Aorta (tissue), 5 donors: Measurements from ENCODE around the gene CCDC88B. TPM values are rescaled to one million over a fixed set of nuclear protein-coding genes. Genes with fewer than 3 reads are reported as not detected.
A peak's percentile ranks its signal among the peaks of the same experiment; 100 is the strongest.

Experiments used
- ATAC-seq: fragments of 200-7000 bp; cut with Tn5 transposase; one replicate; pipeline ENCODE4 v1.9.1; 2022; ENCODE audit warnings: moderate library complexity; ENCODE audit not compliant: low FRiP score
- DNase-seq, 2 donors: peaks; one replicate each; pipeline ENCODE4 v3.0.0-alpha.2; 2020
- H3K27ac ChIP-seq, 2 donors: one replicate each; pipeline ENCODE4 v1.5.1; 2013; ENCODE audit warnings: low read length in 2 of 2, mild to moderate bottlenecking in 2 of 2, moderate library complexity in 2 of 2, control low read depth in 1 of 2, inconsistent platforms in 1 of 2, low read depth in 1 of 2
- H3K27me3 ChIP-seq, 2 donors: one replicate each; pipeline ENCODE4 v1.6.1; 2013; ENCODE audit warnings: control low read depth in 1 of 2, low read length in 1 of 2, mild to moderate bottlenecking in 1 of 2, moderate library complexity in 1 of 2; ENCODE audit not compliant: insufficient read depth in 2 of 2, control insufficient read depth in 1 of 2
- H3K36me3 ChIP-seq, 2 donors: one replicate each; pipeline ENCODE4 v1.6.1; 2013; ENCODE audit warnings: control low read depth in 1 of 2, low read length in 1 of 2, mild to moderate bottlenecking in 1 of 2; ENCODE audit not compliant: insufficient read depth in 2 of 2, control insufficient read depth in 1 of 2
- H3K4me1 ChIP-seq, 2 donors: one replicate each; pipeline ENCODE4 v1.6.1; 2013; ENCODE audit warnings: low read length in 2 of 2, control low read depth in 1 of 2, mild to moderate bottlenecking in 1 of 2, moderate library complexity in 1 of 2; ENCODE audit not compliant: insufficient read depth in 2 of 2, control insufficient read depth in 1 of 2
- H3K4me3 ChIP-seq, 2 donors: one replicate each; pipeline ENCODE4 v1.5.1; 2013; ENCODE audit warnings: low read length in 2 of 2, control low read depth in 1 of 2, mild to moderate bottlenecking in 1 of 2
- H3K9me3 ChIP-seq: one replicate; pipeline ENCODE4 v1.6.1; 2013; ENCODE audit warnings: mild to moderate bottlenecking, low read length; ENCODE audit not compliant: control insufficient read depth
- WGBS, 2 donors: extraction: QIAGEN DNeasy Blood & Tissue Kit; methylation state at CpG; one replicate each; pipeline ENCODE4 v1.1.7; 2013; 5-methylcytosine and 5-hydroxymethylcytosine counted together
- intact Hi-C, 2 donors: fragments of 100-400 bp; cut with DNase I; formaldehyde crosslinking; loops; one replicate each; pipeline versions ENCODE4 v1.14.2 to v1.15.0; 2022
- polyA plus RNA-seq, 2 donors: library from polyadenylated mRNA; stranded (reverse); fragments of 200-250 nt; gene quantifications; one replicate each; pipeline ENCODE4 v1.2.3, GENCODE V29; 2013
- total RNA-seq, 2 donors: library from RNA; stranded (reverse); fragmentation: NEBNext Ultra II Directional; extraction: Animal tissue kit (Norgen Biotek cat#: 25700); gene quantifications; one replicate each; pipeline ENCODE4 v1.2.1, GENCODE V29; 2021
- donor health status: healthy with polysubstance abuse.
- donor health status: Bipolar disorder and iron deficiency.
- donor health status: DM: no; HTN: no; CAD: no.
- donor health status: DM: no; HTN: no; CAD: no.
- donor health status: DM: yes; HTN: yes; CAD: no.

Gene CCDC88B
- total and polyA plus RNA-seq, 4 donors: 7.4 to 28.5 (median 16.2) TPM

DNA sequence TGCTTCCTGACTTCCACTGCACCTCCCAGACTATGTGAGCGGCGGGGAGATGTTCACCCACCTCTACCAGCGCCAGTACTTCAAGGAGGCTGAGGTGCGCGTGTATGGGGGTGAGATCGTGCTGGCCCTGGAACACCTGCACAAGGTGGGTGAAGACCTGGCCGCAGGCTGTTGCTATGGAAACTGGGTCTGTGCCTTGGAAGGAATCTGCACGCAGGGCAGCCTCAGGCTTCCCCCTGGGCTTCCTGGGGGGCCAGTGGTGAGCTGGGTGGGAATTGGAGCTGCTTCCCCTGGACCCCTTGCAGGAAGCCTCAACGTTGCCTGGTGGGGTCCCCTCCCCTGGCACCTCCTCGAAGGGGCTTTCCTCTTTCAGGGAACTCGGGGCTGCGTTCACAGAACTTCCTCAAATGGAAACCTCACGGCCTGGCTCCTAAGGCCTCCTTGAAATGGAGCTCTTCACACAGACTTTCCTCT lies 20.5 kb downstream of the CCDC88B start:
- ATAC-seq (no peak), DNase-seq (peak in 1 of 2 donors; percentile 55)
- Histone ChIP-seq H3K4me1 (no peaks in the 10 kb centered on the region), H3K27me3 (no peaks in the 10 kb centered on the region), H3K36me3 (peaks cover 4% of the 10 kb centered on the region in 2 donors), H3K4me3 (no peak overlapping the region), H3K27ac (no peak overlapping the region), H3K9me3 (no peaks in the 10 kb centered on the region)
- intact Hi-C loops: no loop called here
- WGBS, 2 donors: 67 to 71% methylated on average over 13 of the region's 13 CpGs

GRCh38 chr11:64361659-64362058 lies 21.7 kb downstream of the CCDC88B start:
- Histone ChIP-seq H3K4me1 (no peaks in the 10 kb centered on the region), H3K9me3 (no peaks in the 10 kb centered on the region), H3K4me3 (no peak overlapping the region), H3K27ac (no peak overlapping the region), H3K27me3 (no peaks in the 10 kb centered on the region), H3K36me3 (peaks cover 4% of the 10 kb centered on the region in 2 donors)
- ATAC-seq: no peak
- intact Hi-C loops: no loop called here
- DNase-seq: no peak
- 92% methylated on average over 8 to 18 of the region's 18 CpGs for WGBS, 2 donors

- no peaks in the 10 kb centered on the region for H3K9me3 ChIP-seq
- intact Hi-C loops: no loop called here
- no peak for ATAC-seq
- no peak for DNase-seq
- H3K27ac ChIP-seq: no peak overlapping the region
- no peaks in the 10 kb centered on the region for H3K4me1 ChIP-seq
- H3K4me3 ChIP-seq: no peak overlapping the region
- 90 to 92% methylated on average over 10 of the region's 10 CpGs for WGBS, 2 donors
- no peaks in the 10 kb centered on the region for H3K27me3 ChIP-seq
- H3K36me3 ChIP-seq: peaks cover 4% of the 10 kb centered on the region in 2 donors
Measured at GRCh38 chr11:64362339-64362738, 22.3 kb downstream of the CCDC88B start.

DNA sequence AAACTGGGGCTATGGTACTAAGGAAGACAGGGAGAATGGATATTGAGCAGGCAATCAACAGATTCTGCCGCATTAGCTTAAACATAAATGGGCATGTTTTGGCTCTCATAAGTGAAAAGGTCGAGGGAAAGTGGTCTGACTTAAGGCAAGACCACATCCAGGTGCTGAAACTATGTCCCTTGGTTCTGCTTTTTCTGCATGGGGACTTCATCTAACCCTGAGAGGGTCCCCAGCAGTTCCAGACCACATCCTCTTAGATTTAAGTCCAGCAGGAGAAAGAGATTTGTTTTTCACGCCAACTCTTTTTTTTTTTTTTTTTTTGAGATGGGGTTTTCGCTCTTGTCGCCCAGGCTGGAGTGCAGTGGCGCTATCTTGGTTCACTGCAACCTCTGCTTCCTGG lies 24.4 kb downstream of the CCDC88B start:
- intact Hi-C loops: no loop called here
- WGBS, 2 donors: 88 to 94% methylated on average over 6 of the region's 6 CpGs
- no peaks in the 10 kb centered on the region for H3K27me3 ChIP-seq
- H3K36me3 ChIP-seq: peaks cover 4 to 8% of the 10 kb centered on the region in 2 donors
- H3K9me3 ChIP-seq: no peaks in the 10 kb centered on the region
- no peak overlapping the region for H3K27ac ChIP-seq
- DNase-seq: no peak
- H3K4me1 ChIP-seq: no peaks in the 10 kb centered on the region
- no peak for ATAC-seq
- H3K4me3 ChIP-seq: no peak overlapping the region

DNA sequence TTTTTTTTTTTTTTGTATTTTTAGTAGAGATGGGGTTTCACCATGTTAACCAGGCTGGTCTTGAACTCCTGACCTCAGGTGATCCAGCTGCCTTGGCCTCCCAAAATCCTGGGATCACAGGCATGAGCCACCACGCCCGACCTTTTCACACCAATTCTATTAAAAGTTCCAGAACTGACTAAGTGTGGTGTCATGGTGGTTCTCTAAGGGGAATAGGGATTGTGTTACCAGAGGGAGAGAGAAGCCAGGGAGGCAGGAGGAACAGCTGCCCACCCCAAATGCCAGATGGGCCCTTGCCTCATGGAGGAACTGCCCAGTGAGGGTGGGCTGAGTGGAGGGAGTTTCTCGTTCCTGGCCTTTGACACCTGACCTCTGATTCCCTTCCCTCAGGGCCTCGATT lies 24.9 kb downstream of the CCDC88B start:
- intact Hi-C loops: no loop called here
- H3K4me3 ChIP-seq: no peak overlapping the region
- H3K27ac ChIP-seq: no peak overlapping the region
- peaks cover 4 to 10% of the 10 kb centered on the region in 2 donors for H3K36me3 ChIP-seq
- H3K27me3 ChIP-seq: no peaks in the 10 kb centered on the region
- no peaks in the 10 kb centered on the region for H3K4me1 ChIP-seq
- ATAC-seq (no peak), DNase-seq (no peak)
- no peaks in the 10 kb centered on the region for H3K9me3 ChIP-seq
- WGBS, 2 donors: 81 to 93% methylated on average over 4 of the region's 4 CpGs

DNA sequence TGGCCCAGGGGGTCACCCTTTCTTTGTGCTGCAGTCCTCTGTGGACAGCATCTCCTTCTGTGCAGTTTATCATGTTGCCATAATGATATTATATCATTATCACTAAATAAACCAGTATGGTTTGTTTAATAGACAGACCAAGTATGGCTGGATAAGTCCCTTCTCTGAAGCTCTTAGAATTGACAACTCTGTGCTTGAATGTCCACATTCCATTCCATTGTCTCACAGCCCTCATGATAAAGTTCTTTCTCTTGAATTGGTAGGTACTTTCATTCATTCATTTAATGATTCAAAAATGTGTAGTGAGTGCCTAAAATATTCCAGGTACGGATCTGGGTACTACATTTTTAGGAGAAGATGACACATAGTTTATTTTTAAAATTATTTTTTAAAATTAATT lies 26.7 kb downstream of the CCDC88B start:
- intact Hi-C loops: no loop called here
- peaks cover 4 to 10% of the 10 kb centered on the region in 2 donors for H3K36me3 ChIP-seq
- no peak overlapping the region for H3K27ac ChIP-seq
- H3K4me1 ChIP-seq: no peaks in the 10 kb centered on the region
- WGBS, 2 donors: 53 to 63% methylated on average over 1 of the region's 1 CpG
- ATAC-seq (no peak), DNase-seq (no peak)
- H3K4me3 ChIP-seq: no peak overlapping the region
- no peaks in the 10 kb centered on the region for H3K27me3 ChIP-seq
- no peaks in the 10 kb centered on the region for H3K9me3 ChIP-seq

GRCh38 chr11:64367931-64368672 lies 28.1 kb downstream of the CCDC88B start:
- 82 to 83% methylated on average over 46 of the region's 46 CpGs for WGBS, 2 donors
- peaks cover under 1 to 9% of the 10 kb centered on the region in 2 donors for H3K36me3 ChIP-seq

GRCh38 chr11:64368673-64369074 lies 28.7 kb downstream of the CCDC88B start:
- intact Hi-C loops: no loop called here
- Histone ChIP-seq H3K36me3 (peaks cover 0 to 9% of the 10 kb centered on the region in 2 donors), H3K4me1 (no peaks in the 10 kb centered on the region), H3K27me3 (no peaks in the 10 kb centered on the region), H3K27ac (no peak overlapping the region), H3K4me3 (no peak overlapping the region), H3K9me3 (no peaks in the 10 kb centered on the region)
- no peak for DNase-seq
- WGBS, 2 donors: 83 to 86% methylated on average over 28 of the region's 28 CpGs
- ATAC-seq: no peak

More at GRCh38 chr11:64367931-64368672, 28.1 kb downstream of the CCDC88B start:
- DNase-seq (peak in 1 of 2 donors; percentile 74), ATAC-seq (no peak)
- H3K27ac ChIP-seq: no peak overlapping the region
- no peaks in the 10 kb centered on the region for H3K27me3 ChIP-seq
- no peak overlapping the region for H3K4me3 ChIP-seq
- H3K9me3 ChIP-seq: no peaks in the 10 kb centered on the region
- no peaks in the 10 kb centered on the region for H3K4me1 ChIP-seq
- intact Hi-C loops: no loop called here
